Measurements from ENCODE around the gene IL17D.

- TF ChIP-seq CTCF (IDR thresholded peaks at IDR 0.05) (no peak), POLR2A (IDR thresholded peaks at IDR 0.05) (no peak)
Measured at GRCh38 chr13:20691616-20692015, 11.9 kb upstream of the IL17D start.
